ENCODE data around the gene PLCB3. TPM values are rescaled to one million over a fixed set of nuclear protein-coding genes. Genes with fewer than 3 reads are reported as not detected.

The PLCB3 gene
- total RNA-seq, 1 experiment from 2014 or later: 80.2 TPM

DNA sequence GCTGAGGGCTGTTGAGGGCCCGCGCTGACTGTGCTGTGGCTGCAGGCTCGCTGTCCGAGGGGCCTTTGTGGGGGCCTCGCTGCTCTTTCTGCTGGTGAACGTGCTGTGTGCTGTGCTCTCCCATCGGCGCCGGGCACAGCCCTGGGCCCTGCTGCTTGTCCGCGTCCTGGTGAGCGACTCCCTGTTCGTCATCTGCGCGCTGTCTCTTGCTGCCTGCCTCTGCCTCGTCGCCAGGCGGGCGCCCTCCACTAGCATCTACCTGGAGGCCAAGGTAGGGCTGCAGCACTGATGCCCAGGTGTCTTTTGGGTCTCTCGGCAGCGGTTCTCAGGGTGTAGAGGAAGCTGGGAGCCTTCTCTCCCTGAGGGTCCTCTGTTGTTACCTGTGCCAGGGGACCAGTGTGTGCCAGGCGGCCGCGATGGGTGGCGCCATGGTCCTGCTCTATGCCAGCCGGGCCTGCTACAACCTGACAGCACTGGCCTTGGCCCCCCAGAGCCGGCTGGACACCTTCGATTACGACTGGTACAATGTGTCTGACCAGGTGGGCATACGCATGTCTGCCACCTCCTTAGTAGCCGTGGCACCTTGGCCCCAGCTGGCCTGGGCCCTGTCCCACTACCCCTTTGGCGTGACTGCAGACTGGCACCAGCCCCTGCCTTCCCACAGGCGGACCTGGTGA lies 36.5 kb downstream of the PLCB3 start:
- Histone ChIP-seq H3K79me2 (ENCODE audit: insufficient read depth, low read length) (no peaks in the 10 kb centered on the region), H3K4me1 (ENCODE audit: insufficient read depth, low read length) (no peaks in the 10 kb centered on the region), H3K27me3 (ENCODE audit: insufficient read depth, low read length) (peaks cover 27% of the 10 kb centered on the region; the same call in 1 of the 2 replicates), H4K91ac (ENCODE audit: insufficient read length, low read depth, low read length) (no peak overlapping the region), H3K9me3 (ENCODE audit: control insufficient read depth, low read depth, low read length) (no peaks in the 10 kb centered on the region), H3K4ac (ENCODE audit: low read depth, low read length) (no peak overlapping the region), H2AK5ac (ENCODE audit: insufficient read length, low read length) (no peak overlapping the region), H3K79me1 (ENCODE audit: insufficient read depth, low read depth, low read length, poor library complexity, severe bottlenecking) (no peaks in the 10 kb centered on the region), H3K23ac (ENCODE audit: insufficient read length, low read depth, low read length) (no peak overlapping the region), H2BK5ac (ENCODE audit: insufficient read length, low read length) (no peak overlapping the region), H3K18ac (ENCODE audit: insufficient read length, low read depth, low read length) (no peak overlapping the region), H4K5ac (ENCODE audit: insufficient read length, low read depth, low read length) (no peak overlapping the region), H3K23me2 (ENCODE audit: insufficient read length, low read depth, low read length, poor library complexity, severe bottlenecking) (peaks cover 18% of the 10 kb centered on the region), H3K14ac (ENCODE audit: insufficient read depth, low read length) (no peak overlapping the region; the same call in 1 of the 2 replicates), H2BK120ac (ENCODE audit: low read depth, low read length, poor library complexity, severe bottlenecking) (no peak overlapping the region), H4K8ac (replicated peaks; ENCODE audit: insufficient read length, low read depth, low read length) (no peak overlapping the region), H3K4me2 (ENCODE audit: insufficient read depth, insufficient read length, low read length) (no peak overlapping the region), H3K27ac (ENCODE audit: insufficient read length, low read depth, low read length) (no peak overlapping the region), H3K56ac (ENCODE audit: insufficient read length, low read depth, low read length) (no peak overlapping the region), H2BK20ac (ENCODE audit: low read depth, low read length, poor library complexity, severe bottlenecking) (no peak overlapping the region), H2AFZ (ENCODE audit: low read length) (no peak overlapping the region), H3T11ph (ENCODE audit: low read length) (no peak overlapping the region), H4K20me1 (ENCODE audit: control insufficient read depth, insufficient read depth, insufficient read length) (no peaks in the 10 kb centered on the region), H2BK12ac (ENCODE audit: insufficient read length, low read depth, low read length) (no peak overlapping the region), H3K9ac (ENCODE audit: extremely low read depth, insufficient read length, low read length) (no peak overlapping the region), H2BK15ac (ENCODE audit: low read depth, low read length) (no peak overlapping the region)
- DNase-seq: no peak
- Mint-ChIP-seq H3K27ac (no peak overlapping the region), H3K4me3 (no peak overlapping the region; a peak in 1 of 5 replicates), H3K36me3 (ENCODE audit: insufficient read depth in 1 of 3, low read depth in 3 of 3) (peaks cover 2 to 3% (median 2%) of the 10 kb centered on the region in 3 experiments; a peak in 5 of 7 replicates), H3K27me3 (ENCODE audit: low read depth) (peaks cover 40% of the 10 kb centered on the region), H3K4me1 (peaks cover 12 to 18% of the 10 kb centered on the region in 2 experiments), H3K9me3 (no peaks in the 10 kb centered on the region; a peak in 2 of 5 replicates)
- WGBS (ENCODE audit: extremely low coverage, insufficient read length, low lambda C conversion rate): no CpG with 5 or more reads among the region's 33 CpGs
- no peak for TF ChIP-seq CTCF (conservative IDR thresholded peaks at IDR 0.05)

Measured in H9 (cell line).